IMR-90 (cell line): ENCODE measurements around the gene IL23A. TPM values are rescaled to one million over a fixed set of nuclear protein-coding genes. Genes with fewer than 3 reads are reported as not detected.

Experiments used
- ATAC-seq: fragments of 200-7000 bp; cut with Tn5 transposase; 2 replicates; pipeline ENCODE4 v1.9.1; 2020; ENCODE audit warnings: low read depth, mild to moderate bottlenecking, moderate library complexity
- BruUV-seq: library from RNA; stranded (reverse); fragments of 400-500 nt; replicated peaks from 2 replicates; lab custom pipeline; 2021; lab: Mats Ljungman, UMichigan
- CTCF ChIA-PET: fragments of 300-600 bp; formaldehyde crosslinking; extraction: SDS; loops from one replicate; lab custom pipeline; 2021; ENCODE audit warnings: antibody characterized with exemption; lab: Yijun Ruan, JAX
- POLR2A ChIA-PET: fragments of 300-600 bp; sonication (Branson Sonifier 250); formaldehyde crosslinking; loops from one replicate; lab custom pipeline; 2022; ENCODE audit warnings: antibody characterized with exemption; ENCODE audit not compliant: unreplicated experiment; lab: Charles Lee
- DNase-seq: peaks from one replicate; pipeline ENCODE4 v3.0.0; 2013
- H2AFZ ChIP-seq: replicated peaks from 2 replicates; pipeline ENCODE3; 2013; ENCODE audit warnings: low read length, mild to moderate bottlenecking; ENCODE audit not compliant: poor library complexity
- H2AK5ac ChIP-seq: 2 replicates; pipeline ENCODE4 v1.6.1; 2013; ENCODE audit warnings: low read depth, low read length, inconsistent platforms
- H2AK9ac ChIP-seq: replicated peaks from 2 replicates; pipeline ENCODE3; 2013; ENCODE audit warnings: mild to moderate bottlenecking, low read depth, low read length, moderate library complexity; ENCODE audit not compliant: poor library complexity
- H2BK120ac ChIP-seq: 2 replicates; pipeline ENCODE4 v1.6.1; 2013; ENCODE audit warnings: low read depth, low read length, inconsistent platforms
- H2BK15ac ChIP-seq: 3 replicates; pipeline ENCODE4 v1.6.1; 2013; ENCODE audit warnings: low read depth, low read length, inconsistent platforms
- H2BK20ac ChIP-seq: 2 replicates; pipeline ENCODE4 v1.6.1; 2013; ENCODE audit warnings: low read depth, mild to moderate bottlenecking, inconsistent platforms, low read length, moderate library complexity
- H2BK5ac ChIP-seq: 2 replicates; pipeline ENCODE4 v1.6.1; 2013; ENCODE audit warnings: mild to moderate bottlenecking, low read depth, low read length, inconsistent platforms; ENCODE audit not compliant: poor library complexity, severe bottlenecking
- H3K14ac ChIP-seq: replicated peaks from 2 replicates; pipeline ENCODE4 v1.6.1; 2013; ENCODE audit warnings: low read depth, low read length, inconsistent platforms
- H3K18ac ChIP-seq: 2 replicates; pipeline ENCODE4 v1.6.1; 2013; ENCODE audit warnings: low read depth, low read length, control low read depth
- H3K23ac ChIP-seq: 2 replicates; pipeline ENCODE4 v1.6.1; 2013; ENCODE audit warnings: low read depth, low read length, inconsistent platforms
- H3K27ac ChIP-seq: 2 replicates; pipeline ENCODE4 v1.5.1; 2013; ENCODE audit warnings: mild to moderate bottlenecking, control low read depth, low read length; ENCODE audit not compliant: insufficient read depth
- H3K27me3 ChIP-seq: 2 replicates; pipeline ENCODE4 v1.6.1; 2013; ENCODE audit warnings: low read length; ENCODE audit not compliant: control insufficient read depth, insufficient read depth
- H3K36me3 ChIP-seq: 2 replicates; pipeline ENCODE4 v1.6.1; 2013; ENCODE audit warnings: low read length, mixed read lengths; ENCODE audit not compliant: control insufficient read depth, insufficient read depth
- H3K4ac ChIP-seq: 2 replicates; pipeline ENCODE4 v1.6.1; 2013; ENCODE audit warnings: low read depth, low read length, inconsistent platforms
- H3K4me1 ChIP-seq: 2 replicates; pipeline ENCODE4 v1.6.1; 2013; ENCODE audit warnings: low read length, mixed read lengths; ENCODE audit not compliant: control insufficient read depth, insufficient read depth
- H3K4me2 ChIP-seq: 2 replicates; pipeline ENCODE4 v1.6.1; 2013; ENCODE audit warnings: low read depth, mild to moderate bottlenecking, control low read depth, low read length, moderate library complexity
- H3K4me3 ChIP-seq: 2 replicates; pipeline ENCODE4 v1.5.1; 2013; ENCODE audit warnings: low read depth, mild to moderate bottlenecking, control low read depth, low read length, moderate library complexity; ENCODE audit not compliant: insufficient read depth
- H3K56ac ChIP-seq: 2 replicates; pipeline ENCODE4 v1.6.1; 2013; ENCODE audit warnings: low read length, inconsistent platforms; ENCODE audit not compliant: insufficient read depth; ENCODE audit errors: extremely low read depth
- H3K79me1 ChIP-seq, 2 experiments: 2 replicates each; pipeline ENCODE4 v1.6.1; 2013; ENCODE audit warnings: low read length in 2 of 2, inconsistent platforms in 1 of 2, low read depth in 1 of 2
- H3K9ac ChIP-seq: 2 replicates; pipeline ENCODE4 v1.6.1; 2013; ENCODE audit warnings: low read depth, low read length, control low read depth
- H3K9me1 ChIP-seq: 2 replicates; pipeline ENCODE4 v1.6.1; 2013; ENCODE audit warnings: low read length, inconsistent platforms; ENCODE audit not compliant: insufficient read depth
- H3K9me3 ChIP-seq: 2 replicates; pipeline ENCODE4 v1.6.1; 2013; ENCODE audit warnings: low read length; ENCODE audit not compliant: control insufficient read depth, insufficient read depth
- H4K20me1 ChIP-seq: 2 replicates; pipeline ENCODE4 v1.6.1; 2013; ENCODE audit warnings: low read length, inconsistent platforms; ENCODE audit not compliant: insufficient read depth
- H4K5ac ChIP-seq: 2 replicates; pipeline ENCODE4 v1.6.1; 2013; ENCODE audit warnings: mild to moderate bottlenecking, low read depth, low read length, control low read depth
- H4K8ac ChIP-seq, 2 experiments: 2 replicates each; pipeline ENCODE4 v1.6.1; 2013; ENCODE audit warnings: low read depth in 2 of 2, low read length in 2 of 2, control low read depth in 1 of 2, inconsistent platforms in 1 of 2
- H4K91ac ChIP-seq: 2 replicates; pipeline ENCODE4 v1.6.1; 2013; ENCODE audit warnings: low read depth, low read length, inconsistent platforms; ENCODE audit not compliant: insufficient read depth
- CTCF ChIP-seq: conservative IDR thresholded peaks from 2 replicates; pipeline ENCODE4 v1.5.1; 2012; ENCODE audit warnings: mild to moderate bottlenecking, low read depth, low read length, improper control_type of control experiment
- MAFK ChIP-seq: IDR thresholded peaks from 2 replicates; pipeline ENCODE4 v1.6.1; 2012; ENCODE audit warnings: low read depth, low read length, improper control_type of control experiment
- RAD21 ChIP-seq: IDR thresholded peaks from 2 replicates; pipeline ENCODE4 v1.6.1; 2012; ENCODE audit warnings: low read length, improper control_type of control experiment
- RFX5 ChIP-seq: IDR thresholded peaks from 2 replicates; pipeline ENCODE4 v1.8.0; 2012; ENCODE audit warnings: low read depth, mild to moderate bottlenecking, low read length, moderate library complexity
- SMC3 ChIP-seq: fragments of 150-350 bp; IDR thresholded peaks from 2 replicates; pipeline ENCODE4 v1.6.1; 2016; ENCODE audit warnings: low read depth, mild to moderate bottlenecking, antibody characterized with exemption, low read length, moderate library complexity
- WGBS, 2 experiments: methylation state at CpG; one replicate each; pipeline versions ENCODE4 v1.1.5 to v1.1.7; 2013; ENCODE audit warnings: missing lambda C conversion rate in 2 of 2; ENCODE audit not compliant: insufficient read length in 1 of 2; ENCODE audit errors: extremely low coverage in 2 of 2; 5-methylcytosine and 5-hydroxymethylcytosine counted together
- dilution Hi-C: fragments of 300-500 bp; cut with HindIII; formaldehyde crosslinking; loops from one replicate; pipeline ENCODE4 v1.14.3; 2018; ENCODE audit warnings: low sequenced_read_pairs; ENCODE audit not compliant: unreplicated experiment
- in situ Hi-C: fragments of 300-500 bp; cut with MboI; formaldehyde crosslinking; loops from 3 replicates; pipeline ENCODE4 v1.14.3; 2019; ENCODE audit warnings: low sequenced_read_pairs, inconsistent platforms, mixed read lengths
- intact Hi-C: fragments of 100-400 bp; cut with micrococcal nuclease; formaldehyde crosslinking; loops from 2 replicates; pipeline ENCODE4 v1.10.0; 2022
- polyA plus RNA-seq, 3 experiments: library from polyadenylated mRNA; depleted of rRNA; stranded (reverse); fragments of >200 nt; gene quantifications; 2 replicates each; pipeline ENCODE4 v1.2.3, GENCODE V29; 2012; ENCODE audit warnings: low replicate concordance in 1 of 3
- total RNA-seq: library from RNA; depleted of rRNA; stranded (reverse); fragments of >200 nt; gene quantifications from 2 replicates; pipeline ENCODE4 v1.2.3, GENCODE V29; 2012
- TF ChIP-seq, protein P1 (sequence below): fragments of 150-350 bp; IDR thresholded peaks from 2 replicates; pipeline ENCODE4 v1.6.1; 2017; ENCODE audit warnings: mild to moderate bottlenecking, antibody characterized with exemption, low read length, low read depth

Gene IL23A
- total and polyA plus RNA-seq, 2 of the 4 experiments (the other 2 are of a cell fraction), result 0.55 TPM; not detected in 1

DNA sequence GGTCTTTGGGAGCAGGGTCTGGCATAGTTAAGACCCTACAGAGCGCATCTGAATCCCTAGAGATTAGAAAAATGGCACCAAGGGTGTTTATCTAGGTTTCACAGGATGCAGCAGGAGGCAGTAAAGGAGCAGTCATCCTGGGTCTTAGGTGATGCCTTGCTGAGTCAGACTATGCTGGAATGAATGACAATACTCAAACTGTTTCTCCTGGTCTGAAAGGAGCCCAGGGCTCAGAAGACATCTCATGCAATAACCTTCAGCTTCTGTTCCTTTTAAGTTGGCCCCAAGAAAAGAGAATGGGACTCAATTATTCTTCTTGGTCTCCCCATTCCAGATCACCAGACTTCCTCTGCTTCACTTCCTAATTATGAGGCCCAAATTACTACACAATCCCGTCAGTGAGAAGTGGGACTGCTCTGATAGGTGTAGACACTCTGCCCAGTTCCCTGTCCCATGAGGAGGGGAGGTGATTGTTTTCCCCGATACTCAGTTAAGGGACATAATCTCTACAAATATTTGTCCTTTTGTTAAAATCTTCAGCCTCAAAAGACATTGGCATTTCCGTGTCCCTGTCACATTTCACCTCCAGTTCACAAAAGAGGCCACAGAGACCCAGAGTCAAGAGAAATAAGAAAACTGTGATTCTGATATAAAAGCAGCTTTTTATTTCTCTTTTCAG, 38.8 kb downstream of the IL23A start:
- Histone ChIP-seq H2BK15ac (no peak overlapping the region), H2BK20ac (no peak overlapping the region), H3K9me1 (no peaks in the 10 kb centered on the region), H3K4me1 (no peaks in the 10 kb centered on the region), H3K23ac (no peak overlapping the region), H3K4me2 (no peak overlapping the region), H4K91ac (no peak overlapping the region), H4K5ac (no peak overlapping the region), H3K18ac (no peak overlapping the region), H3K4ac (no peak overlapping the region), H3K4me3 (no peak overlapping the region), H3K27ac (no peak overlapping the region), H3K79me1 (no peaks in the 10 kb centered on the region), H3K14ac (no peak overlapping the region), H4K20me1 (no peaks in the 10 kb centered on the region), H3K36me3 (no peaks in the 10 kb centered on the region), H3K9me3 (no peaks in the 10 kb centered on the region), H2BK5ac (no peak overlapping the region), H3K56ac (no peak overlapping the region), H3K27me3 (peaks cover 3% of the 10 kb centered on the region), H2BK120ac (no peak overlapping the region), H2AK5ac (no peak overlapping the region), H3K9ac (no peak overlapping the region), H2AK9ac (no peak overlapping the region), H2AFZ (peak overlapping the region; percentile 54), H4K8ac (no peak overlapping the region)
- in situ Hi-C loops (no loop called here), intact Hi-C loops (loop anchor here (5.0 kb wide), 1 partner anchor 85 kb away; no protein-coding TSS in a partner anchor), dilution Hi-C loops (no loop called here)
- DNase-seq (peak; percentile 62), ATAC-seq (peak; percentile 57; the same call in 1 of the 2 replicates)
- no TSS peak for BruUV-seq
- WGBS, 2 experiments, result 60% methylated on average over 1 of the region's 4 CpGs; no CpG with 5 or more reads in 1 of the 2 experiments
- TF ChIP-seq RAD21 (peak; percentile 57), CTCF (peak; percentile 52), MAFK (peak; percentile 49), SMC3 (peak; percentile 53), RFX5 (no peak)
- TF ChIP-seq, protein P1, sequence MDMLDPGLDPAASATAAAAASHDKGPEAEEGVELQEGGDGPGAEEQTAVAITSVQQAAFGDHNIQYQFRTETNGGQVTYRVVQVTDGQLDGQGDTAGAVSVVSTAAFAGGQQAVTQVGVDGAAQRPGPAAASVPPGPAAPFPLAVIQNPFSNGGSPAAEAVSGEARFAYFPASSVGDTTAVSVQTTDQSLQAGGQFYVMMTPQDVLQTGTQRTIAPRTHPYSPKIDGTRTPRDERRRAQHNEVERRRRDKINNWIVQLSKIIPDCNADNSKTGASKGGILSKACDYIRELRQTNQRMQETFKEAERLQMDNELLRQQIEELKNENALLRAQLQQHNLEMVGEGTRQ, result no peak
- CTCF ChIA-PET, result interaction anchor here (0.6 kb wide), 1 partner anchor 17 kb away, joined by 4 read pairs; the partner anchor contains the start of gene STAT2
- POLR2A ChIA-PET, result no interaction called here
